Panc1 (cell line): ENCODE results near the gene PKD1L1.

Experiments used
- POLR2AphosphoS5 ChIP-seq: IDR thresholded peaks from 2 replicates; pipeline ENCODE4 v1.6.1; 2012; ENCODE audit warnings: mild to moderate bottlenecking, low read depth, low read length, moderate library complexity
- SIN3A ChIP-seq: IDR thresholded peaks from 2 replicates; pipeline ENCODE4 v1.6.1; 2012; ENCODE audit warnings: low read depth, mild to moderate bottlenecking, low read length, moderate library complexity, borderline replicate concordance; ENCODE audit not compliant: insufficient read depth
- TCF7L2 ChIP-seq: IDR thresholded peaks from 2 replicates; pipeline ENCODE4 v1.6.1; 2011; ENCODE audit warnings: mild to moderate bottlenecking, low read depth, low read length, inconsistent platforms
- TF ChIP-seq, protein P1 (sequence below): fragments of 450-650 bp; IDR thresholded peaks from 2 replicates; pipeline ENCODE4 v1.5.1; 2017; ENCODE audit warnings: mild to moderate bottlenecking
- TF ChIP-seq, protein P2 (sequence below), 2 experiments: IDR thresholded peaks; 2 replicates each; pipeline ENCODE4 v1.6.1; 2011 to 2012; ENCODE audit warnings: low read depth in 2 of 2, control low read depth in 1 of 2, low read length in 1 of 2, mild to moderate bottlenecking in 1 of 2, moderate library complexity in 1 of 2; ENCODE audit not compliant: insufficient read depth in 1 of 2

GRCh38 chr7:47867286-47867685 lies 81.0 kb downstream of the PKD1L1 start:
- TF ChIP-seq TCF7L2 (no peak), POLR2AphosphoS5 (no peak), SIN3A (no peak)
- TF ChIP-seq, protein P1, sequence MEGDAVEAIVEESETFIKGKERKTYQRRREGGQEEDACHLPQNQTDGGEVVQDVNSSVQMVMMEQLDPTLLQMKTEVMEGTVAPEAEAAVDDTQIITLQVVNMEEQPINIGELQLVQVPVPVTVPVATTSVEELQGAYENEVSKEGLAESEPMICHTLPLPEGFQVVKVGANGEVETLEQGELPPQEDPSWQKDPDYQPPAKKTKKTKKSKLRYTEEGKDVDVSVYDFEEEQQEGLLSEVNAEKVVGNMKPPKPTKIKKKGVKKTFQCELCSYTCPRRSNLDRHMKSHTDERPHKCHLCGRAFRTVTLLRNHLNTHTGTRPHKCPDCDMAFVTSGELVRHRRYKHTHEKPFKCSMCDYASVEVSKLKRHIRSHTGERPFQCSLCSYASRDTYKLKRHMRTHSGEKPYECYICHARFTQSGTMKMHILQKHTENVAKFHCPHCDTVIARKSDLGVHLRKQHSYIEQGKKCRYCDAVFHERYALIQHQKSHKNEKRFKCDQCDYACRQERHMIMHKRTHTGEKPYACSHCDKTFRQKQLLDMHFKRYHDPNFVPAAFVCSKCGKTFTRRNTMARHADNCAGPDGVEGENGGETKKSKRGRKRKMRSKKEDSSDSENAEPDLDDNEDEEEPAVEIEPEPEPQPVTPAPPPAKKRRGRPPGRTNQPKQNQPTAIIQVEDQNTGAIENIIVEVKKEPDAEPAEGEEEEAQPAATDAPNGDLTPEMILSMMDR, result no peak
- TF ChIP-seq, protein P2, sequence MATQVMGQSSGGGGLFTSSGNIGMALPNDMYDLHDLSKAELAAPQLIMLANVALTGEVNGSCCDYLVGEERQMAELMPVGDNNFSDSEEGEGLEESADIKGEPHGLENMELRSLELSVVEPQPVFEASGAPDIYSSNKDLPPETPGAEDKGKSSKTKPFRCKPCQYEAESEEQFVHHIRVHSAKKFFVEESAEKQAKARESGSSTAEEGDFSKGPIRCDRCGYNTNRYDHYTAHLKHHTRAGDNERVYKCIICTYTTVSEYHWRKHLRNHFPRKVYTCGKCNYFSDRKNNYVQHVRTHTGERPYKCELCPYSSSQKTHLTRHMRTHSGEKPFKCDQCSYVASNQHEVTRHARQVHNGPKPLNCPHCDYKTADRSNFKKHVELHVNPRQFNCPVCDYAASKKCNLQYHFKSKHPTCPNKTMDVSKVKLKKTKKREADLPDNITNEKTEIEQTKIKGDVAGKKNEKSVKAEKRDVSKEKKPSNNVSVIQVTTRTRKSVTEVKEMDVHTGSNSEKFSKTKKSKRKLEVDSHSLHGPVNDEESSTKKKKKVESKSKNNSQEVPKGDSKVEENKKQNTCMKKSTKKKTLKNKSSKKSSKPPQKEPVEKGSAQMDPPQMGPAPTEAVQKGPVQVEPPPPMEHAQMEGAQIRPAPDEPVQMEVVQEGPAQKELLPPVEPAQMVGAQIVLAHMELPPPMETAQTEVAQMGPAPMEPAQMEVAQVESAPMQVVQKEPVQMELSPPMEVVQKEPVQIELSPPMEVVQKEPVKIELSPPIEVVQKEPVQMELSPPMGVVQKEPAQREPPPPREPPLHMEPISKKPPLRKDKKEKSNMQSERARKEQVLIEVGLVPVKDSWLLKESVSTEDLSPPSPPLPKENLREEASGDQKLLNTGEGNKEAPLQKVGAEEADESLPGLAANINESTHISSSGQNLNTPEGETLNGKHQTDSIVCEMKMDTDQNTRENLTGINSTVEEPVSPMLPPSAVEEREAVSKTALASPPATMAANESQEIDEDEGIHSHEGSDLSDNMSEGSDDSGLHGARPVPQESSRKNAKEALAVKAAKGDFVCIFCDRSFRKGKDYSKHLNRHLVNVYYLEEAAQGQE (IDR thresholded peaks at IDR 0.05; ENCODE audit: insufficient read depth in 1 of 2, low read depth in 2 of 2, low read length in 1 of 2), result no peak
